BJ (cell line): Measurements from ENCODE around the gene MTA1. TPM values are rescaled to one million over a fixed set of nuclear protein-coding genes. Genes with fewer than 3 reads are reported as not detected.

Experiments
- CTCF ChIA-PET: fragments of 350-600 bp; formaldehyde crosslinking; extraction: SDS; loops from one replicate; lab custom pipeline; 2021; ENCODE audit warnings: antibody characterized with exemption, inconsistent platforms; lab: Yijun Ruan, JAX
- POLR2A ChIA-PET: fragments of 300-600 bp; sonication (Branson Sonifier 250); formaldehyde crosslinking; extraction: SDS; loops from one replicate; lab custom pipeline; 2021; ENCODE audit warnings: antibody characterized with exemption; lab: Charles Lee
- DNase-seq: peaks from one replicate; pipeline ENCODE4 v3.0.0-alpha.2; 2011; ENCODE audit warnings: low read depth
- H3K27me3 ChIP-seq: 2 replicates; pipeline ENCODE4 v1.6.0; 2011; ENCODE audit warnings: low read length; ENCODE audit not compliant: control insufficient read depth, insufficient read depth
- H3K36me3 ChIP-seq: 2 replicates; pipeline ENCODE4 v1.5.1; 2011; ENCODE audit warnings: low read length; ENCODE audit not compliant: control insufficient read depth, insufficient read depth
- H3K4me3 ChIP-seq: 2 replicates; pipeline ENCODE4 v1.5.1; 2011; ENCODE audit warnings: low read depth, mild to moderate bottlenecking, control low read depth, low read length
- polyA plus RNA-seq: library from polyadenylated mRNA; depleted of rRNA; stranded (reverse); fragments of >200 nt; gene quantifications from 2 replicates; pipeline ENCODE4 v1.2.3, GENCODE V29; 2011
- TF ChIP-seq, protein P1 (sequence below): IDR thresholded peaks from 2 replicates; pipeline ENCODE4 v1.5.1; 2011; ENCODE audit warnings: low read depth, mild to moderate bottlenecking, control low read depth, inconsistent platforms, low read length, moderate library complexity; ENCODE audit not compliant: insufficient read depth

MTA1 gene
- polyA plus RNA-seq, 1 experiment, result 48.8 TPM

- Histone ChIP-seq H3K27me3 (peaks cover 6% of the 10 kb centered on the region; the same call in 1 of the 2 replicates), H3K36me3 (no peaks in the 10 kb centered on the region), H3K4me3 (no peak overlapping the region)
- DNase-seq, result no peak
- CTCF ChIA-PET, result interaction anchor here (2.0 to 4.2 kb wide), 4 partner anchors 7 to 116 kb away, joined by 8 to 84 read pairs (median 34); no protein-coding TSS in a partner anchor
- POLR2A ChIA-PET, result no interaction called here
- TF ChIP-seq, protein P1, sequence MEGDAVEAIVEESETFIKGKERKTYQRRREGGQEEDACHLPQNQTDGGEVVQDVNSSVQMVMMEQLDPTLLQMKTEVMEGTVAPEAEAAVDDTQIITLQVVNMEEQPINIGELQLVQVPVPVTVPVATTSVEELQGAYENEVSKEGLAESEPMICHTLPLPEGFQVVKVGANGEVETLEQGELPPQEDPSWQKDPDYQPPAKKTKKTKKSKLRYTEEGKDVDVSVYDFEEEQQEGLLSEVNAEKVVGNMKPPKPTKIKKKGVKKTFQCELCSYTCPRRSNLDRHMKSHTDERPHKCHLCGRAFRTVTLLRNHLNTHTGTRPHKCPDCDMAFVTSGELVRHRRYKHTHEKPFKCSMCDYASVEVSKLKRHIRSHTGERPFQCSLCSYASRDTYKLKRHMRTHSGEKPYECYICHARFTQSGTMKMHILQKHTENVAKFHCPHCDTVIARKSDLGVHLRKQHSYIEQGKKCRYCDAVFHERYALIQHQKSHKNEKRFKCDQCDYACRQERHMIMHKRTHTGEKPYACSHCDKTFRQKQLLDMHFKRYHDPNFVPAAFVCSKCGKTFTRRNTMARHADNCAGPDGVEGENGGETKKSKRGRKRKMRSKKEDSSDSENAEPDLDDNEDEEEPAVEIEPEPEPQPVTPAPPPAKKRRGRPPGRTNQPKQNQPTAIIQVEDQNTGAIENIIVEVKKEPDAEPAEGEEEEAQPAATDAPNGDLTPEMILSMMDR, result no peak
Measured at GRCh38 chr14:105487986-105488777, 68.6 kb downstream of the MTA1 start.

GRCh38 chr14:105488781-105489541 lies 69.3 kb downstream of the MTA1 start:
- no peak for DNase-seq
- ChIA-PET POLR2A (no interaction called here), CTCF (interaction anchor here (0.5 to 4.2 kb wide), 23 partner anchors 8 to 626 kb away, joined by 3 to 84 read pairs (median 5); partner anchors contain the start of gene TMEM121)
- H3K4me3 ChIP-seq, result no peak overlapping the region
- H3K27me3 ChIP-seq, result peaks cover 6% of the 10 kb centered on the region; the same call in 1 of the 2 replicates
- TF ChIP-seq, protein P1, result no peak
- H3K36me3 ChIP-seq, result no peaks in the 10 kb centered on the region; the same call in 1 of the 2 replicates

DNA sequence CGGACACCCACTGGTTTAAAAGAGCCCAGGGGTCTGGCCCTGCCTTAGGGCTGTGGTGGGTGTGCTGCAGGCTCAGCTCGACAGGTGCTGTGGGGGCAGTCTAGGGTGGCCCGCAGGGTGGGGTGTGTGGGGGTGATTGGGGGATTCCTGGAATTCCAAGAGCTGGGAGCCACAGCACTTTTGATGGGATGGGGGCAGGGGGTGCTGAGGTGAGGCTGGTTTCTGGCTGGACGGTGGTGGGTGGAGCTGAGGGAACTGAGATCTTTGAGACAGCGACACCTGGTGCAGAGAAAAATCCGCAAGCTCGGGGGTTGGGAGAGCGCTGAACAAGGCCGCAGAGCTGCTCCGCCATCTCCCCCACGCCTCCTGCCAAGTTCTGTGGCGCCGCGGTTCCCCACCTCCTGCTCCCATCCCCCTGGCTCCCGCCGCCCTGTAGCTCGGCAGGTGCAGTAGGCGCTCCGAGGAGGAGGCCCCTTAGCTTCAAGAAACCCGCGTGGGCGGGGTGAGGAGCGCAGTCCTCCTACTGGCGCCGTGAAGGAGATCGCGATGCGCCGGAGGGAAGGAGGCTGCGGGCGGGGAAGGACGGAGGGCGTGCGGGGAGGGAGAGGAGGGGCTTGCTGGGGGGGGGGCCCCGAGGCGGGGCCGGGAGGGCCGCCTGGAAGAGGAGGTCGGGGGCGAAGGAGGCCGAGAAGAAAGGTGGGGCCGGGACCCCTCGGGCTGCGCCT lies 70.1 kb downstream of the MTA1 start:
- ChIA-PET CTCF (interaction anchor here (0.5 to 4.2 kb wide), 26 partner anchors 8 to 627 kb away, joined by 3 to 84 read pairs (median 5); partner anchors contain the start of gene TMEM121), POLR2A (interaction anchor here (0.7 kb wide), 1 partner anchor 350 kb away, joined by 9 read pairs; no protein-coding TSS in a partner anchor)
- DNase-seq, result no peak
- H3K4me3 ChIP-seq, result peak overlapping the region; percentile 74
- TF ChIP-seq, protein P1, result peak; percentile 75
- peaks cover 6% of the 10 kb centered on the region; the same call in 1 of the 2 replicates for H3K27me3 ChIP-seq
- no peaks in the 10 kb centered on the region; the same call in 1 of the 2 replicates for H3K36me3 ChIP-seq

DNA sequence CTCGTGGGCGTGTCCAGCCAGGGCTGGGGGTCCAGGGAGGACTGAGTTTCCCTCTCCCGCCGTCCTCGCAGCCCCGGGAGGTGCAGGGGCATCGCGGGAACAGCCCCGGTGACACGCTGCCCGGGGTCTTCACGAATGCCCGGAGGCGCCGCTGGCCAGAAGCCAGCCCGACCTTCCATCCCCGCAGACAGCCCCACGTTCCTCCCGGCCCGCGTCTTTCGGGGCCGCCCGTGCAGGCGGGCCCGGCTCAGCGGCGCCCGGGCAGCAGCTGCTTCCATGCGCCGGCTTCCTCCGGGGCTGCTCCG lies 70.6 kb downstream of the MTA1 start:
- DNase-seq, result no peak
- CTCF ChIA-PET, result interaction anchor here (0.6 to 4.2 kb wide), 23 partner anchors 9 to 400 kb away, joined by 3 to 84 read pairs (median 5); no protein-coding TSS in a partner anchor
- Histone ChIP-seq H3K27me3 (peaks cover 6% of the 10 kb centered on the region; the same call in 1 of the 2 replicates), H3K4me3 (peak overlapping the region; percentile 74), H3K36me3 (no peaks in the 10 kb centered on the region; the same call in 1 of the 2 replicates)
- POLR2A ChIA-PET, result no interaction called here
- TF ChIP-seq, protein P1, result no peak
